HepG2 (cell line): ENCODE results near the gene RIIAD1. TPM values are rescaled to one million over a fixed set of nuclear protein-coding genes. Genes with fewer than 3 reads are reported as not detected.

Experiments used
- ATAC-seq: fragments of 200-7000 bp; cut with Tn5 transposase; 3 replicates; pipeline ENCODE4 v1.9.1; 2020; ENCODE audit warnings: mild to moderate bottlenecking, moderate library complexity
- BruUV-seq: library from RNA; stranded (reverse); fragments of 400-500 nt; replicated peaks from 2 replicates; lab custom pipeline; 2021; lab: Mats Ljungman, UMichigan
- CTCF ChIA-PET: fragments of 300-600 bp; formaldehyde crosslinking; extraction: SDS; loops from one replicate; lab custom pipeline; 2021; ENCODE audit warnings: low total read pairs, inconsistent platforms, low intra/inter-chr PET ratio; lab: Yijun Ruan, JAX
- POLR2A ChIA-PET: fragments of 350-600 bp; sonication (Branson Sonifier 250); formaldehyde crosslinking; loops from one replicate; lab custom pipeline; 2020; ENCODE audit warnings: antibody characterized with exemption, inconsistent platforms; lab: Yijun Ruan, JAX
- DNase-seq: peaks from one replicate; pipeline ENCODE4 v3.0.0-alpha.2; 2015; ENCODE audit warnings: low spot score
- FAIRE-seq: peaks from 3 replicates; lab custom pipeline; 2011; peaks lifted over from hg19 to GRCh38; lab: Jason Lieb, UNC
- H2AFZ ChIP-seq: one replicate; pipeline ENCODE4 v1.6.1; 2011; ENCODE audit warnings: low read length, inconsistent platforms
- H3K27ac ChIP-seq: fragments of 300-600 bp; 3 replicates; pipeline ENCODE4 v1.8.0; 2011; ENCODE audit warnings: mixed run types, mild to moderate bottlenecking, mixed read lengths, low read length, inconsistent platforms; ENCODE audit not compliant: insufficient read depth; ENCODE audit errors: extremely low read length
- H3K27me3 ChIP-seq, 2 experiments: fragments of 200-600 bp in 1 of 2; 2 replicates in 1 of 2; 3 replicates in 1 of 2; pipeline versions ENCODE4 v1.6.0 to v1.8.0; 2011; ENCODE audit warnings: low read length in 2 of 2, mild to moderate bottlenecking in 2 of 2, moderate library complexity in 2 of 2, inconsistent platforms in 1 of 2; ENCODE audit not compliant: insufficient read depth in 2 of 2, control insufficient read depth in 1 of 2
- H3K36me3 ChIP-seq, 2 experiments: fragments of 200-600 bp in 1 of 2; replicated peaks in 1 of 2; 2 replicates in 1 of 2; 3 replicates in 1 of 2; pipeline versions ENCODE4 v1.5.1 to v1.8.0; 2011; ENCODE audit warnings: low read length in 2 of 2, inconsistent platforms in 1 of 2; ENCODE audit not compliant: insufficient read depth in 2 of 2, control insufficient read depth in 1 of 2
- H3K4me1 ChIP-seq: 2 replicates; pipeline ENCODE4 v1.5.1; 2012; ENCODE audit warnings: low read length, inconsistent platforms; ENCODE audit not compliant: insufficient read depth
- H3K4me2 ChIP-seq: 2 replicates; pipeline ENCODE4 v1.6.0; 2011; ENCODE audit warnings: low read depth, low read length, inconsistent platforms
- H3K4me3 ChIP-seq, 3 experiments: fragments of 200-600 bp in 1 of 3; sonication (generic), shearing (Covaris generic) in 1 of 3; replicated peaks in 1 of 3; 2 replicates each; pipeline ENCODE4 v1.5.1; 2011 to 2016; ENCODE audit warnings: low read length in 3 of 3, inconsistent platforms in 2 of 3, low read depth in 2 of 3, mild to moderate bottlenecking in 2 of 3, control low read depth in 1 of 3, mixed read lengths in 1 of 3; ENCODE audit not compliant: insufficient read depth in 1 of 3
- H3K79me2 ChIP-seq: one replicate; pipeline ENCODE4 v1.6.1; 2011; ENCODE audit warnings: low read length, inconsistent platforms; ENCODE audit not compliant: insufficient read depth
- H3K9ac ChIP-seq: 2 replicates; pipeline ENCODE4 v1.6.0; 2011; ENCODE audit warnings: mild to moderate bottlenecking, low read depth, low read length, inconsistent platforms; ENCODE audit not compliant: insufficient read depth
- H3K9me3 ChIP-seq: 2 replicates; pipeline ENCODE4 v1.5.1; 2012; ENCODE audit warnings: mild to moderate bottlenecking, low read length
- H4K20me1 ChIP-seq: 2 replicates; pipeline ENCODE4 v1.6.0; 2011; ENCODE audit warnings: inconsistent platforms, mild to moderate bottlenecking, low read length, moderate library complexity; ENCODE audit not compliant: insufficient read depth
- GMEB2 ChIP-seq: IDR thresholded peaks from 2 replicates; pipeline ENCODE4 v1.6.1; 2016; ENCODE audit warnings: missing biosample characterization, missing genetic modification reagents, low read depth
- HMGXB3 ChIP-seq: sonication (generic); formaldehyde crosslinking; IDR thresholded peaks from 2 replicates; pipeline ENCODE4 v1.4.0; 2020; ENCODE audit warnings: missing genetic modification reagents, borderline replicate concordance
- HOXA7 ChIP-seq: sonication (generic); formaldehyde crosslinking; IDR thresholded peaks from 2 replicates; pipeline ENCODE4 v1.8.1; 2022; ENCODE audit warnings: mild to moderate bottlenecking, missing genetic modification reagents, moderate library complexity
- NFIB ChIP-seq: sonication (generic); formaldehyde crosslinking; IDR thresholded peaks from 2 replicates; pipeline ENCODE4 v1.9.0; 2021; ENCODE audit warnings: missing genetic modification reagents, mild to moderate bottlenecking, borderline replicate concordance
- NR2F6 ChIP-seq, 2 experiments: IDR thresholded peaks; 2 replicates each; pipeline ENCODE4 v1.6.1; 2016; ENCODE audit warnings: antibody characterized with exemption in 1 of 2, mild to moderate bottlenecking in 1 of 2
- SALL1 ChIP-seq: sonication (generic); formaldehyde crosslinking; IDR thresholded peaks from 2 replicates; pipeline ENCODE4 v1.8.0; 2022; ENCODE audit warnings: mild to moderate bottlenecking, missing genetic modification reagents
- ZBTB40 ChIP-seq, 2 experiments: fragments of 450-650 bp in 1 of 2; sonication (generic) in 1 of 2; formaldehyde crosslinking in 1 of 2; IDR thresholded peaks; 2 replicates each; pipeline versions ENCODE4 v1.6.1 to v1.8.0; 2016 to 2022; ENCODE audit warnings: antibody characterized with exemption in 1 of 2, mild to moderate bottlenecking in 1 of 2, missing genetic modification reagents in 1 of 2
- ZNF335 ChIP-seq: sonication (generic); formaldehyde crosslinking; IDR thresholded peaks from 2 replicates; pipeline ENCODE4 v1.4.0; 2020; ENCODE audit warnings: missing genetic modification reagents
- ZNF7 ChIP-seq: IDR thresholded peaks from 2 replicates; pipeline ENCODE4 v1.6.1; 2016; ENCODE audit warnings: missing biosample characterization, missing genetic modification reagents
- WGBS: methylation state at CpG from one replicate; pipeline ENCODE4 v1.1.6; 2017; ENCODE audit warnings: low lambda C conversion rate; 5-methylcytosine and 5-hydroxymethylcytosine counted together
- in situ Hi-C: cut with HindIII; loops from 2 replicates; pipeline ENCODE4 v1.10.0; 2017; ENCODE audit warnings: low pct_unique_long_range_greater_than_20kb; ENCODE audit not compliant: extremely low pct_ligation_motif_present
- intact Hi-C: fragments of 100-400 bp; cut with micrococcal nuclease; formaldehyde crosslinking; loops from one replicate; pipeline ENCODE4 v1.10.0; 2022; ENCODE audit not compliant: unreplicated experiment
- polyA plus RNA-seq, 8 experiments: library from polyadenylated mRNA; depleted of rRNA in 3 of 8; stranded (reverse) in 7 of 8; unstranded in 1 of 8; fragments of >200 nt; fragmentation: Illumina TruSeq in 4 of 8; extraction: Trizol in 4 of 8; gene quantifications; 2 replicates each; pipeline versions ENCODE4 v1.2.1 to v1.2.3, GENCODE V29; 2011 to 2016; ENCODE audit warnings: low read depth in 4 of 8, missing spikeins in 1 of 8, mixed read lengths in 1 of 8; ENCODE audit not compliant: insufficient read depth in 1 of 8
- total RNA-seq, 5 experiments: library from RNA; depleted of rRNA; stranded (reverse); fragments of >200 nt; fragmentation: Illumina TruSeq; extraction: Trizol; gene quantifications; 2 replicates each; pipeline ENCODE4 v1.2.3, GENCODE V29; 2016; ENCODE audit warnings: low read depth in 1 of 5

Gene RIIAD1
- total and polyA plus RNA-seq, 2 of the 13 experiments (the other 11 are each of a cell fraction or from before 2014, with no cell fraction given): not detected

- intact Hi-C loops: no loop called here
- ChIA-PET POLR2A (no interaction called here), CTCF (no interaction called here)
- no peak for FAIRE-seq
- no peak for ATAC-seq
- Histone ChIP-seq H3K79me2 (no peaks in the 10 kb centered on the region), H3K9me3 (peaks cover 16% of the 10 kb centered on the region; the same call in 1 of the 2 replicates), H3K4me2 (no peak overlapping the region)
- DNase-seq: no peak
- TF ChIP-seq HOXA7 (CRISPR knock-in tag) (no peak), SALL1 (no peak), ZNF335 (CRISPR knock-in tag) (no peak), NR2F6 (IDR thresholded peaks at IDR 0.05) (no peak), NR2F6 (CRISPR knock-in tag; IDR thresholded peaks at IDR 0.05) (no peak), HMGXB3 (CRISPR knock-in tag) (no peak), ZNF7 (no peak), ZBTB40 (IDR thresholded peaks at IDR 0.05) (no peak), ZBTB40 (CRISPR knock-in tag; IDR thresholded peaks at IDR 0.05) (no peak), GMEB2 (CRISPR knock-in tag) (no peak), NFIB (CRISPR knock-in tag) (no peak)
- TF ChIP-seq, all 625 proteins: peak for 0
- Histone ChIP-seq H3K27ac (no peak overlapping the region), H3K4me1 (no peaks in the 10 kb centered on the region), H3K9ac (no peak overlapping the region), H3K27me3 (peaks cover 0 to 11% of the 10 kb centered on the region in 2 experiments; a peak in 2 of 5 replicates), H3K4me3 (no peak overlapping the region), H3K36me3 (no peaks in the 10 kb centered on the region), H2AFZ (no peak overlapping the region), H4K20me1 (no peaks in the 10 kb centered on the region)
- no TSS peak for BruUV-seq
- in situ Hi-C loops: loop anchor here (25.0 kb wide), 1 partner anchor 204 kb away; the partner anchor contains the start of gene TUFT1
- 1% methylated on average over 4 of the region's 4 CpGs for WGBS
Measured at GRCh38 chr1:151741516-151741915, 20.2 kb downstream of the RIIAD1 start.
